Measurements from ENCODE around the gene LPGAT1.

LPGAT1 gene

GRCh38 chr1:211839106-211839505 lies 8.5 kb upstream of the LPGAT1 start:
- H3K4me3 Mint-ChIP-seq, result no peak overlapping the region
- intact Hi-C loops (cut with micrococcal nuclease), result loop anchor here (10.0 kb wide), 1 partner anchor 96 kb away; no protein-coding TSS in a partner anchor
- peaks cover 1% of the 10 kb centered on the region for H3K27me3 Mint-ChIP-seq
- no peak overlapping the region for H3K27ac Mint-ChIP-seq
- H3K36me3 Mint-ChIP-seq (ENCODE audit: low read depth), result no peaks in the 10 kb centered on the region
- H3K4me1 Mint-ChIP-seq (ENCODE audit: low read depth), result peaks cover 9% of the 10 kb centered on the region
- no peaks in the 10 kb centered on the region for H3K9me3 Mint-ChIP-seq

- no peak overlapping the region for H3K4me3 Mint-ChIP-seq
- no peak overlapping the region for H3K27ac Mint-ChIP-seq
- intact Hi-C loops (cut with micrococcal nuclease), result loop anchor here (5.0 to 10.0 kb wide), 3 partner anchors 102 to 151 kb away; no protein-coding TSS in a partner anchor
- peaks cover 10% of the 10 kb centered on the region for H3K36me3 Mint-ChIP-seq (ENCODE audit: low read depth)
- peaks cover 1% of the 10 kb centered on the region for H3K27me3 Mint-ChIP-seq
- no peaks in the 10 kb centered on the region for H3K9me3 Mint-ChIP-seq
- peaks cover 26% of the 10 kb centered on the region for H3K4me1 Mint-ChIP-seq (ENCODE audit: low read depth)
These were observed 2.7 kb upstream of the LPGAT1 start for GRCh38 chr1:211833174-211833820.

GRCh38 chr1:211832661-211833060 lies 2.1 kb upstream of the LPGAT1 start:
- intact Hi-C loops (cut with micrococcal nuclease), result loop anchor here (5.0 to 10.0 kb wide), 3 partner anchors 102 to 150 kb away; no protein-coding TSS in a partner anchor

GRCh38 chr1:211831558-211832323 lies 1.2 kb upstream of the LPGAT1 start:
- Mint-ChIP-seq H3K27ac (no peak overlapping the region), H3K36me3 (ENCODE audit: low read depth) (peaks cover 15% of the 10 kb centered on the region), H3K4me1 (ENCODE audit: low read depth) (peaks cover 35% of the 10 kb centered on the region), H3K27me3 (peaks cover 1% of the 10 kb centered on the region), H3K9me3 (no peaks in the 10 kb centered on the region), H3K4me3 (no peak overlapping the region)
- intact Hi-C loops (cut with micrococcal nuclease), result loop anchor here (5.0 to 10.0 kb wide), 3 partner anchors 103 to 149 kb away; no protein-coding TSS in a partner anchor

More at GRCh38 chr1:211832661-211833060, 2.1 kb upstream of the LPGAT1 start:
- Mint-ChIP-seq H3K9me3 (no peaks in the 10 kb centered on the region), H3K36me3 (ENCODE audit: low read depth) (peaks cover 10% of the 10 kb centered on the region), H3K4me1 (ENCODE audit: low read depth) (peaks cover 29% of the 10 kb centered on the region), H3K4me3 (no peak overlapping the region), H3K27me3 (peaks cover 1% of the 10 kb centered on the region), H3K27ac (no peak overlapping the region)

GRCh38 chr1:211830055-211830327 lies 572 bp downstream of the LPGAT1 start:
- H3K36me3 Mint-ChIP-seq (ENCODE audit: low read depth), result peaks cover 15% of the 10 kb centered on the region
- H3K27me3 Mint-ChIP-seq, result no peaks in the 10 kb centered on the region
- H3K9me3 Mint-ChIP-seq, result no peaks in the 10 kb centered on the region
- H3K4me3 Mint-ChIP-seq, result peak overlapping the region; percentile 98
- intact Hi-C loops (cut with micrococcal nuclease), result loop anchor here (5.0 to 10.0 kb wide), 3 partner anchors 105 to 148 kb away; no protein-coding TSS in a partner anchor
- peaks cover 35% of the 10 kb centered on the region for H3K4me1 Mint-ChIP-seq (ENCODE audit: low read depth)
- H3K27ac Mint-ChIP-seq, result peak overlapping the region; percentile 93

- Mint-ChIP-seq H3K4me3 (peak overlapping the region; percentile 98), H3K36me3 (ENCODE audit: low read depth) (peaks cover 15% of the 10 kb centered on the region), H3K27me3 (no peaks in the 10 kb centered on the region), H3K4me1 (ENCODE audit: low read depth) (peaks cover 39% of the 10 kb centered on the region), H3K9me3 (no peaks in the 10 kb centered on the region), H3K27ac (peak overlapping the region; percentile 93)
- intact Hi-C loops (cut with micrococcal nuclease), result loop anchor here (5.0 to 10.0 kb wide), 3 partner anchors 105 to 147 kb away; no protein-coding TSS in a partner anchor
These were observed 1.1 kb downstream of the LPGAT1 start for GRCh38 chr1:211829343-211830054.

- Mint-ChIP-seq H3K9me3 (no peaks in the 10 kb centered on the region), H3K27ac (peak overlapping the region; percentile 93), H3K4me1 (ENCODE audit: low read depth) (peaks cover 47% of the 10 kb centered on the region), H3K27me3 (no peaks in the 10 kb centered on the region), H3K4me3 (peak overlapping the region; percentile 98), H3K36me3 (ENCODE audit: low read depth) (peaks cover 21% of the 10 kb centered on the region)
- intact Hi-C loops (cut with micrococcal nuclease), result no loop called here
These were observed 1.8 kb downstream of the LPGAT1 start for GRCh38 chr1:211828584-211829342.

GRCh38 chr1:211827051-211827450 lies 3.5 kb downstream of the LPGAT1 start:
- no peaks in the 10 kb centered on the region for H3K27me3 Mint-ChIP-seq
- H3K4me1 Mint-ChIP-seq (ENCODE audit: low read depth), result peaks cover 50% of the 10 kb centered on the region
- H3K27ac Mint-ChIP-seq, result no peak overlapping the region
- intact Hi-C loops (cut with micrococcal nuclease), result no loop called here
- H3K4me3 Mint-ChIP-seq, result no peak overlapping the region
- H3K36me3 Mint-ChIP-seq (ENCODE audit: low read depth), result peaks cover 21% of the 10 kb centered on the region
- no peaks in the 10 kb centered on the region for H3K9me3 Mint-ChIP-seq

- intact Hi-C loops (cut with micrococcal nuclease), result no loop called here
- H3K9me3 Mint-ChIP-seq, result no peaks in the 10 kb centered on the region
- H3K4me3 Mint-ChIP-seq, result no peak overlapping the region
- peaks cover 55% of the 10 kb centered on the region for H3K4me1 Mint-ChIP-seq (ENCODE audit: low read depth)
- H3K27me3 Mint-ChIP-seq, result no peaks in the 10 kb centered on the region
- H3K27ac Mint-ChIP-seq, result no peak overlapping the region
- peaks cover 21% of the 10 kb centered on the region for H3K36me3 Mint-ChIP-seq (ENCODE audit: low read depth)
These were observed 4.6 kb downstream of the LPGAT1 start for GRCh38 chr1:211825980-211826379.

- no peak overlapping the region for H3K4me3 Mint-ChIP-seq
- intact Hi-C loops (cut with micrococcal nuclease), result no loop called here
- H3K9me3 Mint-ChIP-seq, result no peaks in the 10 kb centered on the region
- H3K4me1 Mint-ChIP-seq (ENCODE audit: low read depth), result peaks cover 58% of the 10 kb centered on the region
- H3K27ac Mint-ChIP-seq, result peak overlapping the region; percentile 86
- H3K36me3 Mint-ChIP-seq (ENCODE audit: low read depth), result peaks cover 29% of the 10 kb centered on the region
- no peaks in the 10 kb centered on the region for H3K27me3 Mint-ChIP-seq
These were observed 7.7 kb downstream of the LPGAT1 start for GRCh38 chr1:211822677-211823407.

GRCh38 chr1:211816586-211816985 lies 14.0 kb downstream of the LPGAT1 start:
- intact Hi-C loops (cut with micrococcal nuclease), result no loop called here
- H3K9me3 Mint-ChIP-seq, result no peaks in the 10 kb centered on the region
- peaks cover 28% of the 10 kb centered on the region for H3K36me3 Mint-ChIP-seq (ENCODE audit: low read depth)
- H3K4me3 Mint-ChIP-seq, result no peak overlapping the region
- no peak overlapping the region for H3K27ac Mint-ChIP-seq
- H3K27me3 Mint-ChIP-seq, result no peaks in the 10 kb centered on the region
- peaks cover 22% of the 10 kb centered on the region for H3K4me1 Mint-ChIP-seq (ENCODE audit: low read depth)

- peaks cover 10% of the 10 kb centered on the region for H3K4me1 Mint-ChIP-seq (ENCODE audit: low read depth)
- H3K27ac Mint-ChIP-seq, result no peak overlapping the region
- no peak overlapping the region for H3K4me3 Mint-ChIP-seq
- no peaks in the 10 kb centered on the region for H3K9me3 Mint-ChIP-seq
- intact Hi-C loops (cut with micrococcal nuclease), result no loop called here
- H3K36me3 Mint-ChIP-seq (ENCODE audit: low read depth), result peaks cover 36% of the 10 kb centered on the region
- no peaks in the 10 kb centered on the region for H3K27me3 Mint-ChIP-seq
These were observed 16.2 kb downstream of the LPGAT1 start for GRCh38 chr1:211814313-211814712.

GRCh38 chr1:211813590-211813989 lies 17.0 kb downstream of the LPGAT1 start:
- no peaks in the 10 kb centered on the region for H3K27me3 Mint-ChIP-seq
- intact Hi-C loops (cut with micrococcal nuclease), result no loop called here
- H3K9me3 Mint-ChIP-seq, result no peaks in the 10 kb centered on the region
- no peak overlapping the region for H3K4me3 Mint-ChIP-seq
- no peak overlapping the region for H3K27ac Mint-ChIP-seq
- peaks cover 10% of the 10 kb centered on the region for H3K4me1 Mint-ChIP-seq (ENCODE audit: low read depth)
- H3K36me3 Mint-ChIP-seq (ENCODE audit: low read depth), result peaks cover 41% of the 10 kb centered on the region
